ENCODE results near the gene KANSL3.

DNA sequence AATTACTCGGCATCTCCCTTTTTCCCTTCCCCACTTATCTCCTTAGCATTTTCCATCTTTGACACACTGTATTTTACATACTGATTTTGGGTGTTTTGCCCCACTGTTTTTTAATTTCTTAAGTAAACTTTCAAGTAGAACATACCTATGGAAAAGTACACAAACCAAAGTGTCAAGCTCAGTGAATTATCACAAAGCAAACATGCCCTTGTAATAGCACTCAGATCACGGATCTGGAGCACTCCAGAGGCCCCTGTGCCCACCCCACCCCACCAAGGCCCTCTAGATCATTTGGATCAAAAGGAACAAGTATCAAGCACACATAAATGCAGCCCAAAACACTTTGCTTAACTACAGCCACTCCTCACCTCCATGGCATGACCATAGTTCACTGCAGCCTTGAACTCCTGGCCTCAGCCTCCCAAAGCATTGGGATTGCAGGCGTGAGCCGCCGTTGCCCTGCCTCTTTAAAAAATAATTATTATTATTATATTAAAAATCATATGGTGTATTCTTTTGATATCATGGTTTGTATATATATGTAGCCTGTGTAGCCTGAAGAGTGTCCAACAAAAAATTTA lies 42.5 kb upstream of the KANSL3 start:
- TF ChIP-seq, protein P1, sequence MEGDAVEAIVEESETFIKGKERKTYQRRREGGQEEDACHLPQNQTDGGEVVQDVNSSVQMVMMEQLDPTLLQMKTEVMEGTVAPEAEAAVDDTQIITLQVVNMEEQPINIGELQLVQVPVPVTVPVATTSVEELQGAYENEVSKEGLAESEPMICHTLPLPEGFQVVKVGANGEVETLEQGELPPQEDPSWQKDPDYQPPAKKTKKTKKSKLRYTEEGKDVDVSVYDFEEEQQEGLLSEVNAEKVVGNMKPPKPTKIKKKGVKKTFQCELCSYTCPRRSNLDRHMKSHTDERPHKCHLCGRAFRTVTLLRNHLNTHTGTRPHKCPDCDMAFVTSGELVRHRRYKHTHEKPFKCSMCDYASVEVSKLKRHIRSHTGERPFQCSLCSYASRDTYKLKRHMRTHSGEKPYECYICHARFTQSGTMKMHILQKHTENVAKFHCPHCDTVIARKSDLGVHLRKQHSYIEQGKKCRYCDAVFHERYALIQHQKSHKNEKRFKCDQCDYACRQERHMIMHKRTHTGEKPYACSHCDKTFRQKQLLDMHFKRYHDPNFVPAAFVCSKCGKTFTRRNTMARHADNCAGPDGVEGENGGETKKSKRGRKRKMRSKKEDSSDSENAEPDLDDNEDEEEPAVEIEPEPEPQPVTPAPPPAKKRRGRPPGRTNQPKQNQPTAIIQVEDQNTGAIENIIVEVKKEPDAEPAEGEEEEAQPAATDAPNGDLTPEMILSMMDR (conservative IDR thresholded peaks at IDR 0.05; ENCODE audit: low read depth in 2 of 2) = no peak
- TF ChIP-seq CREB1 (CRISPR knock-in tag; IDR thresholded peaks at IDR 0.05; ENCODE audit: low read depth) (no peak), EZH2phosphoT487 (IDR thresholded peaks at IDR 0.05; ENCODE audit: unreplicated experiment) (no peak), POLR2AphosphoS5 (IDR thresholded peaks at IDR 0.05; ENCODE audit: low read depth) (no peak), ZNF114 (CRISPR knock-in tag; IDR thresholded peaks at IDR 0.05) (no peak)
